ENCODE data around the gene ZMYM4.
"Not testable (repeated sequence)": the region's sequence is repeated elsewhere in the genome, so short reads cannot be mapped to it uniquely, and the experiment has no call there.

Gene ZMYM4

GRCh38 chr1:35268282-35269200 lies at the start of gene ZMYM4:
TSS of gene ZMYM4 (plus strand) at chr1:35268709. CDS start at chr1:35269047, 338 bp downstream.
- DNase-seq (ENCODE audit: low spot score) = peak; percentile 95

- DNase-seq (ENCODE audit: low spot score) = no peak
Observed at GRCh38 chr1:35220976-35221375, 47.5 kb upstream of the ZMYM4 start.

GRCh38 chr1:35222322-35223083 lies 46.0 kb upstream of the ZMYM4 start:
- DNase-seq (ENCODE audit: low spot score) = no peak

GRCh38 chr1:35223084-35223630 lies 45.4 kb upstream of the ZMYM4 start:
- DNase-seq (ENCODE audit: low spot score) = no peak

- no peak for DNase-seq (ENCODE audit: low spot score)
Observed at GRCh38 chr1:35226546-35226945, 42.0 kb upstream of the ZMYM4 start.

DNA sequence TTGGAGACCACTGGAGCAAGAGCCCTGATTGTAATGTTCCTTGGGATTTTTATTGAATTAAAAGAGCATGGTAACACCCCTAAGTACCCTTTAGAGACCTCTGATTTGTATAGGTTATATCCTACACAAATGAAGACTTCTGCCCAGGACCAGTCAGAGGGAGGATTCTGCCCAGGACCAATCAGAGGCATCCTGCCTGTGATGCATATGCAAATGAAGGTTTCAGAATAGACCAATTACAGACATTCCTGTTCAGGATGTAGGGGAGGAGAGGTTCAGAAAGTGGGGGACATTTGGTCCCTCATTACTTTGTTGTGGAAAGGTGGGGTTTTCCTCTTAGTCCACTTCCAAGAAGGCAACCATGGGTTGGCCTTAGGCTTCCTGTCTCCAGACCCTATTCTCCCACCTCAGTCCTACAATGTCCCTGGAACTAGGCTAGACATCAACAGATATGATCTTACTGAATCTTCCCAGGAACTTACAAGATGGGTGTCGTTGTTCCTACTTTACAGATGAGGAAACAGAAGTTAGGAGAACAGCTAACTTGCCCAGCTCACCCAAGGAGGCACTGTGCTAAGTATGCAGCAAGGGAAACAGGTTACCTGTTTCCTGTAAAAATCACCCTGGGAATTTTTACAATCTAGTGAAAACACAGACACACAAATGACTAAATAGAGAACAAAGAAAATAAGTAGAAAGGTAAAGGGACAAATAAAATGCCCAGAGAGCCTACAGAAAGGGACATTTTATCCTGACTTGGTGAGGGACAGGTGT lies 38.7 kb upstream of the ZMYM4 start:
- no peak for DNase-seq (ENCODE audit: low spot score)

DNA sequence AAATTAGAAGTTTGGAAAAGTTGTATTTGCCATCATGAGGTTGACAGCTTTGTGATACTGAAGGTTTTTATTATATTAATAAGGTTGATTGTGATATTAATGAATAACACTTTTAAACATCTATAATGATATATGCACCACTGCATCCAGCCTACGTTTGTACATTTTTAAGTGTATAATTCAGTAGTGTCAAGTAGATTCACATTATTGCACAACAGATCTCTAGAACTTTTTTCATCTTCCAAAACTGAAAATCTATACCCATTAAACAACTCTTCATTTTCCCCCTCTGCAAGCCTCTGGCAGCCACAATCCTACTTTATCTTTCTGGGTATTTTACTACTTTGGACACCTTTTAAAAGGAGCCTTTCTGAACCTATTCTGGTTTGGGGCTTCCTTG lies 37.2 kb upstream of the ZMYM4 start:
- no peak for DNase-seq (ENCODE audit: low spot score)

DNA sequence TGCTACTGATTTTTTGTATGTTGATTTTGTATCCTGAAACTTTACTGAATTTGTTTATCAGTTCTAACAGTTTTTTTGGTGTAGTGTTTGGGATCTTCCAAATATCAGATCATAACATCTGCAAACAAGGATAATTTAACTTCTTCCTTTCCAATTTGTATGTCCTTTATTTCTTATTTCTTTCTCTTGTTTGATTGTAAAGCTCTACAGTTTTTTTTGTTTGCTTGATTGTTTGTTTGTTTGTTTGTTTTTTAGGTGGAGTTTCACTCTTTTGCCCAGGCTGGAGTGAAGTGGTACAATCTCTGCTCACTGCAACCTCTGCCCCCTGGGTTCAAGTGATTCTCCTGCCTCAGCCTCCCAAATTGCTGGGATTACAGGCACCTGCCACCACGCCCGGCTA lies 31.7 kb upstream of the ZMYM4 start:
- DNase-seq (ENCODE audit: low spot score) = not testable (repeated sequence)

- no peak for DNase-seq (ENCODE audit: low spot score)
Observed at GRCh38 chr1:35243691-35244090, 24.8 kb upstream of the ZMYM4 start.

DNA sequence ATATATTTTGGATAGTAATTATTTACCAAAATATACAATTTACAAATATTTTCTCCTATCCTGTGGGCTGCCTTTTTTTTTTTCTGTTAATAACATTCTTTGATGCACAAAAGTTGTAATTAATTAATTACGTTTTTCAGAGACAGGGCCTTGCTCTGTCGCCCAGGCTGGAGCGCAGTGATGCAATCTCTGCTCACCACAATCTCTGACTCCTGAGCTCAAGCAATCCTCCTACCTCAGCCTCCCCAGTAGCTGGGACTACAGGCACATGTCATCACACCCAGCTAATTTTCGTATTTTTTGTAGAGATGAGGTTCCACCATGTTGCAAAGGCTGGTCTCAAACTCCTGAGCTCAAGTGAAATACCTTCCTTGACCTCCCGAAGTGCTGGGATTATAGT lies 21.3 kb upstream of the ZMYM4 start:
- DNase-seq (ENCODE audit: low spot score) = no peak

DNA sequence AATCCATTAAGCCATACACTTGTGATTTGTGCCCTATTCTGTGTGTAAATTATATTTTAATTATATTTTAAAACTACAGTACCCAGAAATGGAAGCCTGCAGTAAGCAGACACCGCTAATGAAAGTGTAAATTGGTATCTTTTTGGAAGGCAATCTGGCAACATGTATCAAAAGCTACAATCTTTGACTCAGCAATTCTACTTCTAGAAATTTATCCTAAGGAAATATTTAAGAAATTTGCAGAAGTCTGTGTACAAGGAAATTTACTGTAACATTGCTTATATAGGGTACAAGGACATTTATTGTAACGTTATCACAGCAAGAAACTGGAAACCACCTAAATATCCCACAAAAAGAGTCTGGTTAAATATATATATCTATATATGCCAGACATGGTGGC lies 14.6 kb upstream of the ZMYM4 start:
- no peak for DNase-seq (ENCODE audit: low spot score)

- DNase-seq (ENCODE audit: low spot score) = no peak
Observed at GRCh38 chr1:35255276-35255675, 13.2 kb upstream of the ZMYM4 start.

- no peak for DNase-seq (ENCODE audit: low spot score)
Observed at GRCh38 chr1:35259561-35259960, 8.9 kb upstream of the ZMYM4 start.

DNA sequence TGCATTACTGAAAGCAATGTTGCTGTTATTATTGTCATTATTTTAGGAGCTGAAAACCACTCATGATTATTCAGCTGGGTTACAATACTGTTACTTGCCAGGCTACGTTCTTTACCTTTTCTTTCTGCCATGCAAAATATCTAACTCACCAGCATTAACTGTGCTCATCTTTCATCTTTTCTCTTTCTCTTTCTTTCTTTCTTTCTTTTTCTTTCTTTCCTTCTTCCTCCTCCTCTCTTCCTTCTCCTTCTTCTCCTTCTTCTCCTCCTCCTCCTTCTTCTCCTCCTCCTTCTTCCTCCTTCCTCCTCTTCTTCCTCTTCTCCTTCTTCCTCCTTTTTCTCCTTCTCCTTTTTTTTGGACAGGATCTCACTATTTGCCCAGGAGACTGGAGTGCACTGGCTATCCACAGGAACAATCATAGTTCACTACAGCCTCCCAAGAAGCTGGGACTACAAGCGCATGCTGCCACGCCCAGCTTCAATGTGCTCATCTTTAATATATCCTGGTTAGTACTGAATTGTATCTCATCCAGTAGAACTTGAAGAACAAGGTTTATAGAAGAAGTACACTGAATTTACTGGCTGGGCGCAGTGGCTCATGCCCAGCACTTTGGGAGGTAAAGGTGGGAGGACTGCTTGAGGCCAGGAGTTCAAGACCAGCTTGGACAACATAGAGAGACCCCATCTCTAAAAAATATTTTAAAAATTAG lies 6.9 kb upstream of the ZMYM4 start:
- no peak for DNase-seq (ENCODE audit: low spot score)

DNA sequence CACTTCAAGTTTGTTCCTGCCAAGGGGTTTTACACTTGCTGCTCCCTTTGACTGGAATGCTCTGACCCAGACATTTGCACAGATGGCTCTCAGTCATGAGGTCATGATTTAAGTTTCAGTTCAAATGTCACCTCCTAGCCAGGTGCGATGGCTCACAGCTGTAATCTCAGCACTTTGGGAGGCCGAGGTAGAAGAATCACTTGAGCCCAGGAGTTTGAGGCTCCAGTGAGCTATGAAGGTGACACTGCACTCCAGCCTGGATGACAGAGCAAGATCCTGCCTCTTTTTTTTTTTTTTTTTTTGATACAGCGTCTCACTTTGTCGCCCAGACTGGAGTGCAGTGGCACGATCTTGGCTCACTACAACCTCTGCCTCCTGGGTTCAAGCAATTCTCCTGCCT lies 4.5 kb upstream of the ZMYM4 start:
- no peak for DNase-seq (ENCODE audit: low spot score)

DNA sequence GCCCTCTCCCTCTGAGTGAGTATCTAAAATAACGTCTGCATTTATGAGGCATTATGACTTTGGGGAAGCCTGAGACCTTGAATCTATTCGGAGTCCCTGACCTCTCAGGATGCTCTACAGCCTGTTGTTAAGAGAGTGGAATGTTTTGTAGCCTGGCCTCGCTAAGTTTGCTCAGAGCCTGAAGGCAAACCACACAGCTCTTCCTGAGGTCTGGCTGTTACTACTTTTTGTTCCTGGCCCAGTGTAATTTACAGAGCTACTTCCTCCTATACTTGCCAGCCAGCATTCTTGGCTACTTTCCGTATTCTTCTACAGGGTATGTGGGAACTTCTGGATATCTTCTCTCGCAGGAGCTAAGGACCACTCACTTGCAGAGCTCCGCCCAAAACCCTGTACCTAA lies 3.6 kb upstream of the ZMYM4 start:
- peak; percentile 41 for DNase-seq (ENCODE audit: low spot score)

GRCh38 chr1:35266306-35266705 lies 2.2 kb upstream of the ZMYM4 start:
- DNase-seq (ENCODE audit: low spot score) = no peak

DNA sequence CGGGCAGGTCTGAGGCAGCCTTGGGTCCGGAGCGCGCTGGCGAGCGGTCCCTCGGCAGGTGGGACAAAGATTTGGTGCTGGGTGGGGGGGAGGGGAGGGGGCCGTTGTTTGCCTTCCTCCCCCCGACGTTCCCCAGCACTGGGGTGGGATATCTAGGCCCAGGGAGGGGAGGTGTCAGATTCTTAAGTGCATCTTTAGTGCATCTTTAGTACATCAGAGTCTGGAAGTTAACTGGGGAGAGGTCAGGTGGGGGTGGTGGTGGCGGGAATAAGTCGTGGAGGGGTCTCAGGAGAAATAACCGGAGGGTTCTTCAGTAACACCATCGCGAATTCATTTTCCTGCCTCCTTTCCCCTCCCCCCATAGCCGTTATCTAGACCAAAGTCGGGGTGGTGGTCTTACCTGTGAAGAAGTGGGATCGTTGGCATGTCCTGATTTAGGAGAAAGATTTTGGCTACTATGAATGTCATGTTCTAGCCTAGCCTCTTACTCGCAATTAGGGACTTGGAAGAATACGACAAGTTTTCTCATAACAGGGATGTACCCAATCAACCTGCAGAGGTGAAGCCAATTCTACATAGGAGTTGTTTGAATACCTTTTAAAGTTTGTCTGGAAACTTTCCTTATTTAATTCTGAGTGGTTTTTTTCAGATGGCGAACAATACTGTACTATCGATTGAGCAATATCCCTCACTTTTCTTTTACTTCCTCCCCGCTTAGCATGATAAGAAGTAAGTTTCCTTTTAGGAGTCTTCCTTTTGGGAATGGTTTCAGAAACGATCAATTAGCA lies 886 bp downstream of the ZMYM4 start:
- DNase-seq (ENCODE audit: low spot score) = no peak

DNA sequence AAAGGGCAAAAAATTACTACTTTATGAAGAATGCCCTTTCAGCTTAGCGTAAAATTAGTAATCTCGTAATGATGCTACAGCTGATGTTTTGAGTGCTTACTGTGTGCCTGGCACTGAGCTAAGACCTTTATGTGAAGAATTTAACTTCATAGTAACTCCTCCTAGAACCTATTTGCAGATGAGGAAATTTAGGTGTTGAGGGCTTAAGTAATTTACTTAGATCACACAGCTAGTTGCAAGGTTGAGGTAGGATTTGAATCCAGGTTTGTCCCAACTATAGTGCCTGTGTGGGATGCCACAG lies 1.4 kb downstream of the ZMYM4 start:
- no peak for DNase-seq (ENCODE audit: low spot score)

DNA sequence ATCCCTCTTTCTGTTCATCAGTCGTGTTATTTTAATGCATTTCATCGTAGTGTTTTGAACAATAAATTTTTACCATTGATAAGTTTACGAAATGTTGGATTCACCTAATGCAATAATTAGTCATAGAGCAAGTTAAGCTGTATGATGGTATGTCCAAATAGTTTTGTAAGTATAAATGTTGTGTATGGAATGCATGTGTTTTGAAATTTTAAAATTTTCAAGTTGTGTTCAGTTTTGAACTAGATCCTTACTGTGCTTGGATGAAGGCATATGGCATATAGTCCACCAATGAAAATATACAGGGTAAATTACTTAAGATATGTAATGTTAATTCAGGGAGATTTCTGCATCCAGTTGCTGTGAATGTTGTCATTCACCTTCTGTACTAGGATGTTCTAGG lies 2.3 kb downstream of the ZMYM4 start:
- no peak for DNase-seq (ENCODE audit: low spot score)

DNA sequence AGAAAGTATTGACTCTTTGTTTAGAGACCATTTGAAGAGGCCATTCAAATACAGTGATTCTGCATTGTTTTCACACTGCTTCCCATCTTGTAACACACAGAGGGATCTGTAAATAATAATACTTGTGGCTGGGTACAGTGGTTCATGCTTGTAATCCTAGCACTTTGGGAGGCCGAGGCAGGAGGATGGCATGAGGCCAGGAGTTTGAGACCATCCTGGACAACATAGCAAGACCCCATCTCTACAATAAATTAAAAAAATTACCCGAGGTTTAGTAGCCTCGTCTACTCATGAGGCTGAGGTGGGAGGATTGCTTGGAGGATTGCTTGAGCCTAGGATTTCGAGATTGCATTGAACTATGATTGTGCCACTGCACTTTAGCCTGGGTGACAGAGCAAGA lies 5.7 kb downstream of the ZMYM4 start:
- no peak for DNase-seq (ENCODE audit: low spot score)
